Loucy (cell line): Measurements from ENCODE around the gene HPS1.

Experiments used
- EZH2phosphoT487 ChIP-seq: fragments of 200-600 bp; IDR thresholded peaks from 2 replicates; pipeline ENCODE4 v1.6.1; 2018; ENCODE audit warnings: antibody characterized with exemption, mild to moderate bottlenecking, moderate library complexity, borderline replicate concordance
- TF ChIP-seq, protein P1 (sequence below): fragments of 200-600 bp; sonication (generic); conservative IDR thresholded peaks from 2 replicates; pipeline ENCODE4 v1.5.1; 2014; ENCODE audit warnings: mild to moderate bottlenecking, antibody characterized with exemption, low read length

DNA sequence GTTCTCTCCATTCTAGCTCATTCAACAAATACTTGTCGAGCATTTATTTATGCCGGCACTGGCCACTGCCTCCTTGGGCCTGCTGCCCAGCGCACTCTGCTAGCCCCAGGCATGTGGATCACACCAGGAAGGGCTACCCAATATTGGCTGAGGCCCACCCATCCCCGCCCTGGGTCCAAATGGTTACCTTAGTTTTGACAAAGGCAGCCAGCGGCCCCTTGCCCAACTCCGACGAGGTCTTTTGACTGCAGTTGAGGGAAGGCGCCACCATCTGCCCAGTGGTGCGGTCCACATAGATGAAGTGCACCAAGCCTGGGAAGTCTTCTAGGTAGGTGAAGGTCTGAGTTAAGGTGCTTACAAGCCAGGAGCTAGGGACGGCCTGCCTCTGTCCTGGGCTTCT is 24.6 kb downstream of the HPS1 start:
- TF ChIP-seq, protein P1, sequence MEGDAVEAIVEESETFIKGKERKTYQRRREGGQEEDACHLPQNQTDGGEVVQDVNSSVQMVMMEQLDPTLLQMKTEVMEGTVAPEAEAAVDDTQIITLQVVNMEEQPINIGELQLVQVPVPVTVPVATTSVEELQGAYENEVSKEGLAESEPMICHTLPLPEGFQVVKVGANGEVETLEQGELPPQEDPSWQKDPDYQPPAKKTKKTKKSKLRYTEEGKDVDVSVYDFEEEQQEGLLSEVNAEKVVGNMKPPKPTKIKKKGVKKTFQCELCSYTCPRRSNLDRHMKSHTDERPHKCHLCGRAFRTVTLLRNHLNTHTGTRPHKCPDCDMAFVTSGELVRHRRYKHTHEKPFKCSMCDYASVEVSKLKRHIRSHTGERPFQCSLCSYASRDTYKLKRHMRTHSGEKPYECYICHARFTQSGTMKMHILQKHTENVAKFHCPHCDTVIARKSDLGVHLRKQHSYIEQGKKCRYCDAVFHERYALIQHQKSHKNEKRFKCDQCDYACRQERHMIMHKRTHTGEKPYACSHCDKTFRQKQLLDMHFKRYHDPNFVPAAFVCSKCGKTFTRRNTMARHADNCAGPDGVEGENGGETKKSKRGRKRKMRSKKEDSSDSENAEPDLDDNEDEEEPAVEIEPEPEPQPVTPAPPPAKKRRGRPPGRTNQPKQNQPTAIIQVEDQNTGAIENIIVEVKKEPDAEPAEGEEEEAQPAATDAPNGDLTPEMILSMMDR: no peak
- TF ChIP-seq EZH2phosphoT487: no peak
